ENCODE results near the gene TMPRSS9.
A peak's percentile ranks its signal among the peaks of the same experiment; 100 is the strongest.

The TMPRSS9 gene

GRCh38 chr19:2424686-2425621, 64.9 kb downstream of the TMPRSS9 start:
- DNase-seq, result no peak

GRCh38 chr19:2425622-2426581, 65.8 kb downstream of the TMPRSS9 start:
- no peak for DNase-seq

GRCh38 chr19:2426611-2427428, 66.8 kb downstream of the TMPRSS9 start:
- DNase-seq, result no peak

GRCh38 chr19:2427429-2428320, 67.6 kb downstream of the TMPRSS9 start, which contains the start of gene TIMM13:
Gene TIMM13, minus strand, starts transcription at chr19:2427586. Its CDS starts 53 bp downstream, at chr19:2427533.
- peak; percentile 26 for DNase-seq

- no peak for DNase-seq
These were observed 68.2 kb downstream of the TMPRSS9 start for GRCh38 chr19:2428321-2428690.

GRCh38 chr19:2428756-2429711, 69.0 kb downstream of the TMPRSS9 start:
- no peak for DNase-seq

GRCh38 chr19:2429917-2430535, 70.0 kb downstream of the TMPRSS9 start:
- DNase-seq, result no peak

GRCh38 chr19:2431318-2432055, 71.4 kb downstream of the TMPRSS9 start:
- DNase-seq, result no peak

GRCh38 chr19:2432131-2432848, 72.2 kb downstream of the TMPRSS9 start:
- DNase-seq, result no peak

- DNase-seq, result no peak
These were observed 73.8 kb downstream of the TMPRSS9 start for GRCh38 chr19:2433854-2434253.

GRCh38 chr19:2434267-2434666, 74.2 kb downstream of the TMPRSS9 start:
- DNase-seq, result no peak

GRCh38 chr19:2434721-2435265, 74.7 kb downstream of the TMPRSS9 start:
- DNase-seq, result no peak

- no peak for DNase-seq
These were observed 76.3 kb downstream of the TMPRSS9 start for GRCh38 chr19:2436384-2436783.

- no peak for DNase-seq
These were observed 76.9 kb downstream of the TMPRSS9 start for GRCh38 chr19:2436926-2437325.

- DNase-seq, result no peak
These were observed 78.1 kb downstream of the TMPRSS9 start for GRCh38 chr19:2438178-2438577.

GRCh38 chr19:2440515-2440914, 80.5 kb downstream of the TMPRSS9 start:
- no peak for DNase-seq

GRCh38 chr19:2441096-2441752, 81.2 kb downstream of the TMPRSS9 start:
- DNase-seq, result no peak

All from SIG-M5 (cell line).